ENCODE data around the gene ZNF76.

- TF ChIP-seq EZH2phosphoT487 (IDR thresholded peaks at IDR 0.05; ENCODE audit: borderline replicate concordance, low read depth, low read length) = no peak
- TF ChIP-seq CTCF (conservative IDR thresholded peaks at IDR 0.05; ENCODE audit: low read length) = no peak
These were observed 50.8 kb downstream of the ZNF76 start for GRCh38 chr6:35310265-35310831.

Data from OCI-LY7 (cell line).